HepG2 (cell line): ENCODE data around the gene UQCR10. TPM values are rescaled to one million over a fixed set of nuclear protein-coding genes. Genes with fewer than 3 reads are reported as not detected.

Experiments
- BCLAF1 ChIP-seq: fragments of 450-650 bp; IDR thresholded peaks from 2 replicates; pipeline ENCODE4 v1.6.1; 2017; ENCODE audit warnings: mild to moderate bottlenecking
- CSRNP1 ChIP-seq: sonication (generic); formaldehyde crosslinking; IDR thresholded peaks from 2 replicates; pipeline ENCODE4 v1.8.1; 2023; ENCODE audit warnings: mild to moderate bottlenecking, missing genetic modification reagents
- E2F1 ChIP-seq: sonication (generic); formaldehyde crosslinking; IDR thresholded peaks from 2 replicates; pipeline ENCODE4 v1.5.0; 2020; ENCODE audit warnings: missing genetic modification reagents
- HINFP ChIP-seq: sonication (generic); formaldehyde crosslinking; IDR thresholded peaks from 2 replicates; pipeline ENCODE4 v1.4.0; 2020; ENCODE audit warnings: low read depth, mild to moderate bottlenecking, missing genetic modification reagents
- IKZF1 ChIP-seq: fragments of 450-650 bp; IDR thresholded peaks from 2 replicates; pipeline ENCODE4 v1.7.1; 2016
- MED8 ChIP-seq: sonication (generic); formaldehyde crosslinking; IDR thresholded peaks from 2 replicates; pipeline ENCODE4 v1.8.1; 2023; ENCODE audit warnings: mild to moderate bottlenecking, missing genetic modification reagents; ENCODE audit not compliant: insufficient replicate concordance
- RCOR2 ChIP-seq: IDR thresholded peaks from 2 replicates; pipeline ENCODE4 v1.6.1; 2016; ENCODE audit warnings: missing biosample characterization, missing genetic modification reagents
- SIN3A ChIP-seq: IDR thresholded peaks from 2 replicates; pipeline ENCODE4 v1.6.1; 2011; ENCODE audit warnings: low read depth, mild to moderate bottlenecking, control low read depth, low read length, borderline replicate concordance
- SIN3B ChIP-seq: fragments of 150-350 bp; IDR thresholded peaks from 2 replicates; pipeline ENCODE4 v1.6.1; 2014; ENCODE audit warnings: low read length
- SMAD3 ChIP-seq: sonication (generic); formaldehyde crosslinking; IDR thresholded peaks from 2 replicates; pipeline ENCODE4 v1.4.0; 2020; ENCODE audit warnings: missing genetic modification reagents
- THAP11 ChIP-seq: IDR thresholded peaks from 2 replicates; pipeline ENCODE4 v1.6.1; 2016; ENCODE audit warnings: missing biosample characterization, missing genetic modification reagents
- ZBTB14 ChIP-seq: sonication (generic); formaldehyde crosslinking; IDR thresholded peaks from 2 replicates; pipeline ENCODE4 v1.4.0; 2020; ENCODE audit warnings: missing genetic modification reagents
- ZC3H4 ChIP-seq: sonication (generic); formaldehyde crosslinking; IDR thresholded peaks from 2 replicates; pipeline ENCODE4 v1.4.0; 2020; ENCODE audit warnings: missing genetic modification reagents, borderline replicate concordance
- ZMAT5 ChIP-seq: sonication (generic); formaldehyde crosslinking; IDR thresholded peaks from 2 replicates; pipeline ENCODE4 v1.5.0; 2020; ENCODE audit warnings: mild to moderate bottlenecking, low read depth, missing genetic modification reagents, borderline replicate concordance
- ZNF326 ChIP-seq: sonication (generic); formaldehyde crosslinking; IDR thresholded peaks from 2 replicates; pipeline ENCODE4 v1.4.0; 2020; ENCODE audit warnings: missing genetic modification reagents, borderline replicate concordance
- ZNF512 ChIP-seq: sonication (generic); formaldehyde crosslinking; IDR thresholded peaks from 2 replicates; pipeline ENCODE4 v1.4.0; 2020; ENCODE audit warnings: mild to moderate bottlenecking, missing genetic modification reagents
- ZNF598 ChIP-seq: sonication (generic); formaldehyde crosslinking; IDR thresholded peaks from 2 replicates; pipeline ENCODE4 v1.5.1; 2020; ENCODE audit warnings: mild to moderate bottlenecking, missing genetic modification reagents, borderline replicate concordance
- ZNF615 ChIP-seq: sonication (generic); formaldehyde crosslinking; IDR thresholded peaks from 2 replicates; pipeline ENCODE4 v1.5.0; 2020; ENCODE audit warnings: mild to moderate bottlenecking, missing genetic modification reagents, borderline replicate concordance
- polyA plus RNA-seq, 8 experiments: library from polyadenylated mRNA; depleted of rRNA in 3 of 8; stranded (reverse) in 7 of 8; unstranded in 1 of 8; fragments of >200 nt; fragmentation: Illumina TruSeq in 4 of 8; extraction: Trizol in 4 of 8; gene quantifications; 2 replicates each; pipeline versions ENCODE4 v1.2.1 to v1.2.3, GENCODE V29; 2011 to 2016; ENCODE audit warnings: low read depth in 4 of 8, missing spikeins in 1 of 8, mixed read lengths in 1 of 8; ENCODE audit not compliant: insufficient read depth in 1 of 8
- total RNA-seq, 5 experiments: library from RNA; depleted of rRNA; stranded (reverse); fragments of >200 nt; fragmentation: Illumina TruSeq; extraction: Trizol; gene quantifications; 2 replicates each; pipeline ENCODE4 v1.2.3, GENCODE V29; 2016; ENCODE audit warnings: low read depth in 1 of 5

UQCR10 gene
- total and polyA plus RNA-seq, 2 of the 13 experiments (the other 11 are each of a cell fraction or from before 2014, with no cell fraction given): 225 to 232 TPM

- TF ChIP-seq SIN3A (no peak), RCOR2 (CRISPR knock-in tag) (no peak), SMAD3 (CRISPR knock-in tag) (0 out of 2 replicates have a peak, but pooled peaks have one; percentile 18), ZBTB14 (CRISPR knock-in tag) (peak; percentile 45; the same call in 1 of the 2 replicates), HINFP (no peak), ZNF512 (CRISPR knock-in tag) (no peak), ZNF326 (CRISPR knock-in tag) (no peak), ZC3H4 (CRISPR knock-in tag) (no peak), IKZF1 (no peak), ZNF598 (CRISPR knock-in tag) (no peak), MED8 (CRISPR knock-in tag) (no peak), THAP11 (peak; percentile 96), ZMAT5 (CRISPR knock-in tag) (no peak), CSRNP1 (CRISPR knock-in tag) (0 out of 2 replicates have a peak, but pooled peaks have one; percentile 65), E2F1 (0 out of 2 replicates have a peak, but pooled peaks have one; percentile 35), ZNF615 (CRISPR knock-in tag) (no peak), BCLAF1 (no peak), SIN3B (no peak)
Measured at GRCh38 chr22:29767171-29768051, at the start of gene UQCR10 (continued).
